Measurements from ENCODE around the gene GADD45A. TPM values are rescaled to one million over a fixed set of nuclear protein-coding genes. Genes with fewer than 3 reads are reported as not detected.

GADD45A gene
- total and polyA plus RNA-seq, 9 of the 15 experiments (the other 6 are each of a cell fraction or from before 2014, with no cell fraction given), result 21.3 to 156 (median 62.1) TPM

DNA sequence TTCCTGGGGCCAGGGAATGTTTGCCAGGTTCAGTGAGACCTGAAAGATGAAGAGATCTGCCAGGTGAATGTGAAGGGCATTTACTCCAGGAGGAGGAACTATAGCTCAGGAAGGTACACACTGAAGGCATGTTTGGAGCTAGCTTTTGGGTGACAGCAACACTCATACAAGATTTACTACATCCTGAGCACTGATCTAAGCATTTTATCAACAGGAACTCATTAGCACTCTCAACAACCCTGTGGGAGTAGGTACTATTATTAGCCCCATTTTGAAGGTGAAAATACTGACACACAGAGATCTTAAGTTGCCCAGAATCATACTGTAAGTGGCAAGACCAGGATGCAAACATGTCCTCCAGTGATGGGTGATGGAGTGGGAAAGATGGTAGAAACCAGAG lies 6.7 kb downstream of the GADD45A start (continued):
- TF ChIP-seq ETV1 (tag; conservative IDR thresholded peaks at IDR 0.05; ENCODE audit: low read depth) (peak; percentile 94), PRDM10 (IDR thresholded peaks at IDR 0.05; ENCODE audit: partially characterized antibody) (no peak), ZBTB34 (CRISPR knock-in tag; IDR thresholded peaks at IDR 0.05) (no peak), DACH1 (IDR thresholded peaks at IDR 0.05; ENCODE audit: partially characterized antibody) (peak; percentile 76), TCF3 (CRISPR knock-in tag; IDR thresholded peaks at IDR 0.05) (0 out of 2 replicates have a peak, but pooled peaks have one; percentile 11), CXXC5 (CRISPR knock-in tag; IDR thresholded peaks at IDR 0.05) (0 out of 2 replicates have a peak, but pooled peaks have one; percentile 15), DPF2 (IDR thresholded peaks at IDR 0.05) (peak; percentile 58), FIP1L1 (IDR thresholded peaks at IDR 0.05; ENCODE audit: low read depth, low read length, poor library complexity, severe bottlenecking) (no peak), NFXL1 (CRISPR knock-in tag; IDR thresholded peaks at IDR 0.05) (no peak), RBM25 (IDR thresholded peaks at IDR 0.05; ENCODE audit: low read depth, low read length, severe bottlenecking) (peak; percentile 8), ARID2 (IDR thresholded peaks at IDR 0.05) (no peak), RNF2 (IDR thresholded peaks at IDR 0.05) (no peak)
- TF ChIP-seq, protein P1, sequence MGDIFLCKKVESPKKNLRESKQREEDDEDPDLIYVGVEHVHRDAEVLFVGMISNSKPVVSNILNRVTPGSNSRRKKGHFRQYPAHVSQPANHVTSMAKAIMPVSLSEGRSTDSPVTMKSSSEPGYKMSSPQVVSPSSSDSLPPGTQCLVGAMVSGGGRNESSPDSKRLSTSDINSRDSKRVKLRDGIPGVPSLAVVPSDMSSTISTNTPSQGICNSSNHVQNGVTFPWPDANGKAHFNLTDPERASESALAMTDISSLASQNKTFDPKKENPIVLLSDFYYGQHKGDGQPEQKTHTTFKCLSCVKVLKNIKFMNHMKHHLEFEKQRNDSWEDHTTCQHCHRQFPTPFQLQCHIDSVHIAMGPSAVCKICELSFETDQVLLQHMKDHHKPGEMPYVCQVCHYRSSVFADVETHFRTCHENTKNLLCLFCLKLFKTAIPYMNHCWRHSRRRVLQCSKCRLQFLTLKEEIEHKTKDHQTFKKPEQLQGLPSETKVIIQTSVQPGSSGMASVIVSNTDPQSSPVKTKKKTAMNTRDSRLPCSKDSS (IDR thresholded peaks at IDR 0.05; ENCODE audit: low read depth, partially characterized antibody), result no peak
- TF ChIP-seq, protein P2, sequence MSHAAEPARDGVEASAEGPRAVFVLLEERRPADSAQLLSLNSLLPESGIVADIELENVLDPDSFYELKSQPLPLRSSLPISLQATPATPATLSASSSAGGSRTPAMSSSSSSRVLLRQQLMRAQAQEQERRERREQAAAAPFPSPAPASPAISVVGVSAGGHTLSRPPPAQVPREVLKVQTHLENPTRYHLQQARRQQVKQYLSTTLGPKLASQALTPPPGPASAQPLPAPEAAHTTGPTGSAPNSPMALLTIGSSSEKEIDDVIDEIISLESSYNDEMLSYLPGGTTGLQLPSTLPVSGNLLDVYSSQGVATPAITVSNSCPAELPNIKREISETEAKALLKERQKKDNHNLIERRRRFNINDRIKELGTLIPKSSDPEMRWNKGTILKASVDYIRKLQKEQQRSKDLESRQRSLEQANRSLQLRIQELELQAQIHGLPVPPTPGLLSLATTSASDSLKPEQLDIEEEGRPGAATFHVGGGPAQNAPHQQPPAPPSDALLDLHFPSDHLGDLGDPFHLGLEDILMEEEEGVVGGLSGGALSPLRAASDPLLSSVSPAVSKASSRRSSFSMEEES (CRISPR knock-in tag; IDR thresholded peaks at IDR 0.05), result no peak
- TF ChIP-seq, protein P3, sequence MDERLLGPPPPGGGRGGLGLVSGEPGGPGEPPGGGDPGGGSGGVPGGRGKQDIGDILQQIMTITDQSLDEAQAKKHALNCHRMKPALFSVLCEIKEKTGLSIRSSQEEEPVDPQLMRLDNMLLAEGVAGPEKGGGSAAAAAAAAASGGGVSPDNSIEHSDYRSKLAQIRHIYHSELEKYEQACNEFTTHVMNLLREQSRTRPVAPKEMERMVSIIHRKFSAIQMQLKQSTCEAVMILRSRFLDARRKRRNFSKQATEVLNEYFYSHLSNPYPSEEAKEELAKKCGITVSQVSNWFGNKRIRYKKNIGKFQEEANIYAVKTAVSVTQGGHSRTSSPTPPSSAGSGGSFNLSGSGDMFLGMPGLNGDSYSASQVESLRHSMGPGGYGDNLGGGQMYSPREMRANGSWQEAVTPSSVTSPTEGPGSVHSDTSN (CRISPR knock-in tag; IDR thresholded peaks at IDR 0.05; ENCODE audit: low read depth), result no peak
- TF ChIP-seq, protein P3 (tag; conservative IDR thresholded peaks at IDR 0.05; ENCODE audit: low read depth), result peak; percentile 72
